IMR-90 (cell line): ENCODE results near the gene ZDHHC24. TPM values are rescaled to one million over a fixed set of nuclear protein-coding genes. Genes with fewer than 3 reads are reported as not detected.

Source experiments
- ATAC-seq: fragments of 200-7000 bp; cut with Tn5 transposase; 2 replicates; pipeline ENCODE4 v1.9.1; 2020; ENCODE audit warnings: low read depth, mild to moderate bottlenecking, moderate library complexity
- BruUV-seq: library from RNA; stranded (reverse); fragments of 400-500 nt; replicated peaks from 2 replicates; lab custom pipeline; 2021; lab: Mats Ljungman, UMichigan
- CTCF ChIA-PET: fragments of 300-600 bp; formaldehyde crosslinking; extraction: SDS; loops from one replicate; lab custom pipeline; 2021; ENCODE audit warnings: antibody characterized with exemption; lab: Yijun Ruan, JAX
- POLR2A ChIA-PET: fragments of 300-600 bp; sonication (Branson Sonifier 250); formaldehyde crosslinking; loops from one replicate; lab custom pipeline; 2022; ENCODE audit warnings: antibody characterized with exemption; ENCODE audit not compliant: unreplicated experiment; lab: Charles Lee
- DNase-seq: peaks from one replicate; pipeline ENCODE4 v3.0.0; 2013
- H2AFZ ChIP-seq: replicated peaks from 2 replicates; pipeline ENCODE3; 2013; ENCODE audit warnings: low read length, mild to moderate bottlenecking; ENCODE audit not compliant: poor library complexity
- H2AK5ac ChIP-seq: 2 replicates; pipeline ENCODE4 v1.6.1; 2013; ENCODE audit warnings: low read depth, low read length, inconsistent platforms
- H2AK9ac ChIP-seq: replicated peaks from 2 replicates; pipeline ENCODE3; 2013; ENCODE audit warnings: mild to moderate bottlenecking, low read depth, low read length, moderate library complexity; ENCODE audit not compliant: poor library complexity
- H2BK120ac ChIP-seq: 2 replicates; pipeline ENCODE4 v1.6.1; 2013; ENCODE audit warnings: low read depth, low read length, inconsistent platforms
- H2BK15ac ChIP-seq: 3 replicates; pipeline ENCODE4 v1.6.1; 2013; ENCODE audit warnings: low read depth, low read length, inconsistent platforms
- H2BK20ac ChIP-seq: 2 replicates; pipeline ENCODE4 v1.6.1; 2013; ENCODE audit warnings: low read depth, mild to moderate bottlenecking, inconsistent platforms, low read length, moderate library complexity
- H2BK5ac ChIP-seq: 2 replicates; pipeline ENCODE4 v1.6.1; 2013; ENCODE audit warnings: mild to moderate bottlenecking, low read depth, low read length, inconsistent platforms; ENCODE audit not compliant: poor library complexity, severe bottlenecking
- H3K14ac ChIP-seq: replicated peaks from 2 replicates; pipeline ENCODE4 v1.6.1; 2013; ENCODE audit warnings: low read depth, low read length, inconsistent platforms
- H3K18ac ChIP-seq: 2 replicates; pipeline ENCODE4 v1.6.1; 2013; ENCODE audit warnings: low read depth, low read length, control low read depth
- H3K23ac ChIP-seq: 2 replicates; pipeline ENCODE4 v1.6.1; 2013; ENCODE audit warnings: low read depth, low read length, inconsistent platforms
- H3K27ac ChIP-seq: 2 replicates; pipeline ENCODE4 v1.5.1; 2013; ENCODE audit warnings: mild to moderate bottlenecking, control low read depth, low read length; ENCODE audit not compliant: insufficient read depth
- H3K27me3 ChIP-seq: 2 replicates; pipeline ENCODE4 v1.6.1; 2013; ENCODE audit warnings: low read length; ENCODE audit not compliant: control insufficient read depth, insufficient read depth
- H3K36me3 ChIP-seq: 2 replicates; pipeline ENCODE4 v1.6.1; 2013; ENCODE audit warnings: low read length, mixed read lengths; ENCODE audit not compliant: control insufficient read depth, insufficient read depth
- H3K4ac ChIP-seq: 2 replicates; pipeline ENCODE4 v1.6.1; 2013; ENCODE audit warnings: low read depth, low read length, inconsistent platforms
- H3K4me1 ChIP-seq: 2 replicates; pipeline ENCODE4 v1.6.1; 2013; ENCODE audit warnings: low read length, mixed read lengths; ENCODE audit not compliant: control insufficient read depth, insufficient read depth
- H3K4me2 ChIP-seq: 2 replicates; pipeline ENCODE4 v1.6.1; 2013; ENCODE audit warnings: low read depth, mild to moderate bottlenecking, control low read depth, low read length, moderate library complexity
- H3K4me3 ChIP-seq: 2 replicates; pipeline ENCODE4 v1.5.1; 2013; ENCODE audit warnings: low read depth, mild to moderate bottlenecking, control low read depth, low read length, moderate library complexity; ENCODE audit not compliant: insufficient read depth
- H3K56ac ChIP-seq: 2 replicates; pipeline ENCODE4 v1.6.1; 2013; ENCODE audit warnings: low read length, inconsistent platforms; ENCODE audit not compliant: insufficient read depth; ENCODE audit errors: extremely low read depth
- H3K79me1 ChIP-seq, 2 experiments: 2 replicates each; pipeline ENCODE4 v1.6.1; 2013; ENCODE audit warnings: low read length in 2 of 2, inconsistent platforms in 1 of 2, low read depth in 1 of 2
- H3K9ac ChIP-seq: 2 replicates; pipeline ENCODE4 v1.6.1; 2013; ENCODE audit warnings: low read depth, low read length, control low read depth
- H3K9me1 ChIP-seq: 2 replicates; pipeline ENCODE4 v1.6.1; 2013; ENCODE audit warnings: low read length, inconsistent platforms; ENCODE audit not compliant: insufficient read depth
- H3K9me3 ChIP-seq: 2 replicates; pipeline ENCODE4 v1.6.1; 2013; ENCODE audit warnings: low read length; ENCODE audit not compliant: control insufficient read depth, insufficient read depth
- H4K20me1 ChIP-seq: 2 replicates; pipeline ENCODE4 v1.6.1; 2013; ENCODE audit warnings: low read length, inconsistent platforms; ENCODE audit not compliant: insufficient read depth
- H4K5ac ChIP-seq: 2 replicates; pipeline ENCODE4 v1.6.1; 2013; ENCODE audit warnings: mild to moderate bottlenecking, low read depth, low read length, control low read depth
- H4K8ac ChIP-seq, 2 experiments: 2 replicates each; pipeline ENCODE4 v1.6.1; 2013; ENCODE audit warnings: low read depth in 2 of 2, low read length in 2 of 2, control low read depth in 1 of 2, inconsistent platforms in 1 of 2
- H4K91ac ChIP-seq: 2 replicates; pipeline ENCODE4 v1.6.1; 2013; ENCODE audit warnings: low read depth, low read length, inconsistent platforms; ENCODE audit not compliant: insufficient read depth
- CEBPB ChIP-seq: IDR thresholded peaks from 2 replicates; pipeline ENCODE4 v1.6.1; 2012; ENCODE audit warnings: low read depth, low read length, improper control_type of control experiment
- RCOR1 ChIP-seq: IDR thresholded peaks from 2 replicates; pipeline ENCODE4 v1.6.1; 2012; ENCODE audit warnings: mild to moderate bottlenecking, low read length, improper control_type of control experiment; ENCODE audit not compliant: insufficient replicate concordance
- RFX5 ChIP-seq: IDR thresholded peaks from 2 replicates; pipeline ENCODE4 v1.8.0; 2012; ENCODE audit warnings: low read depth, mild to moderate bottlenecking, low read length, moderate library complexity
- WGBS, 2 experiments: methylation state at CpG; one replicate each; pipeline versions ENCODE4 v1.1.5 to v1.1.7; 2013; ENCODE audit warnings: missing lambda C conversion rate in 2 of 2; ENCODE audit not compliant: insufficient read length in 1 of 2; ENCODE audit errors: extremely low coverage in 2 of 2; 5-methylcytosine and 5-hydroxymethylcytosine counted together
- dilution Hi-C: fragments of 300-500 bp; cut with HindIII; formaldehyde crosslinking; loops from one replicate; pipeline ENCODE4 v1.14.3; 2018; ENCODE audit warnings: low sequenced_read_pairs; ENCODE audit not compliant: unreplicated experiment
- in situ Hi-C: fragments of 300-500 bp; cut with MboI; formaldehyde crosslinking; loops from 3 replicates; pipeline ENCODE4 v1.14.3; 2019; ENCODE audit warnings: low sequenced_read_pairs, inconsistent platforms, mixed read lengths
- intact Hi-C: fragments of 100-400 bp; cut with micrococcal nuclease; formaldehyde crosslinking; loops from 2 replicates; pipeline ENCODE4 v1.10.0; 2022
- polyA plus RNA-seq, 3 experiments: library from polyadenylated mRNA; depleted of rRNA; stranded (reverse); fragments of >200 nt; gene quantifications; 2 replicates each; pipeline ENCODE4 v1.2.3, GENCODE V29; 2012; ENCODE audit warnings: low replicate concordance in 1 of 3
- total RNA-seq: library from RNA; depleted of rRNA; stranded (reverse); fragments of >200 nt; gene quantifications from 2 replicates; pipeline ENCODE4 v1.2.3, GENCODE V29; 2012

Gene ZDHHC24
- total and polyA plus RNA-seq, 2 of the 4 experiments (the other 2 are of a cell fraction) = 3.2 to 10.9 TPM

DNA sequence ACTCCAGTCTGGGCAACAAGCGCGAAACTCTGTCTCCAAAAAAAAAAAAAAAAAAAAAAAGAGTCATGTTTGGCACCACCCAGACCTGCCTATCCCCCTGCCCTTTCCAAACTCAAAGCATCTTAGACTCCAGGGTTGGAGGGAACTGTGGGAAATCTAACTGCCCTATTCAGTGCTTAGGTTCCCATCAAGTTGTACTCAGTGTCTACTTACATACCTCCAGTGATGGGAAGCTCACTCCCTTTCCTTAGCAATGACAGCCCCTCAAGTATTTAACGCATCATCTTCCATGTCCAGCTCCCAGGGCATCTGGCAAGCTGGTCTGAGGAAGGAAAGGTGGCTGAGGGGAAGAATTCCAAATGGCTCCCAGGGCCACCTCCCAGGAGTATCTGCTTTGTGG lies 3.8 kb upstream of the ZDHHC24 start:
- no CpG with 5 or more reads among the region's 3 CpGs for WGBS, 2 experiments
- Histone ChIP-seq H3K4ac (no peak overlapping the region), H4K5ac (no peak overlapping the region), H3K27ac (no peak overlapping the region), H2BK15ac (no peak overlapping the region), H3K4me1 (no peaks in the 10 kb centered on the region; the same call in 1 of the 2 replicates), H3K9me1 (no peaks in the 10 kb centered on the region), H2AFZ (no peak overlapping the region), H3K9ac (no peak overlapping the region), H3K79me1 (peaks cover 0 to 7% of the 10 kb centered on the region in 2 experiments; a peak in 2 of 4 replicates), H4K91ac (no peak overlapping the region), H4K8ac (no peak overlapping the region), H3K56ac (no peak overlapping the region), H3K14ac (no peak overlapping the region), H3K4me2 (no peak overlapping the region), H3K9me3 (no peaks in the 10 kb centered on the region), H3K4me3 (no peak overlapping the region), H4K20me1 (no peaks in the 10 kb centered on the region), H3K27me3 (peaks cover 31% of the 10 kb centered on the region), H2BK20ac (no peak overlapping the region), H3K18ac (no peak overlapping the region), H2AK9ac (no peak overlapping the region), H3K23ac (no peak overlapping the region), H3K36me3 (no peaks in the 10 kb centered on the region), H2BK5ac (no peak overlapping the region), H2AK5ac (no peak overlapping the region), H2BK120ac (no peak overlapping the region)
- in situ Hi-C loops (no loop called here), dilution Hi-C loops (no loop called here), intact Hi-C loops (no loop called here)
- no TSS peak for BruUV-seq
- ChIA-PET CTCF (no interaction called here), POLR2A (interaction anchor here (0.7 kb wide), 1 partner anchor 224 kb away, joined by 9 read pairs; no protein-coding TSS in a partner anchor)
- DNase-seq = no peak
- TF ChIP-seq RCOR1 = no peak
- TF ChIP-seq CEBPB = no peak
- no peak for TF ChIP-seq RFX5
- ATAC-seq = no peak
